Loucy (cell line): ENCODE data around the gene NCLN.

ENCODE experiments used
- CTCF ChIP-seq: fragments of 200-600 bp; sonication (generic); conservative IDR thresholded peaks from 2 replicates; pipeline ENCODE4 v1.5.1; 2014; ENCODE audit warnings: mild to moderate bottlenecking, antibody characterized with exemption, low read length
- EZH2phosphoT487 ChIP-seq: fragments of 200-600 bp; IDR thresholded peaks from 2 replicates; pipeline ENCODE4 v1.6.1; 2018; ENCODE audit warnings: antibody characterized with exemption, mild to moderate bottlenecking, moderate library complexity, borderline replicate concordance

GRCh38 chr19:3233116-3233515, 47.4 kb downstream of the NCLN start:
- no peak for TF ChIP-seq CTCF
- no peak for TF ChIP-seq EZH2phosphoT487
